OCI-LY1 (cell line): Measurements from ENCODE around the gene DIP2C.

Experiments used
- H2AFZ ChIP-seq: fragments of 200-600 bp; sonication (generic), shearing (Covaris generic); 2 replicates; pipeline ENCODE4 v1.6.0; 2014; ENCODE audit warnings: antibody characterized with exemption, mild to moderate bottlenecking, low read length
- H3F3A ChIP-seq: fragments of 200-600 bp; sonication (generic), shearing (Covaris generic); 2 replicates; pipeline ENCODE4 v1.6.0; 2014; ENCODE audit warnings: mild to moderate bottlenecking, antibody characterized with exemption, low read length, moderate library complexity; ENCODE audit not compliant: insufficient read depth
- H3K27ac ChIP-seq: fragments of 200-600 bp; sonication (generic); 2 replicates; pipeline ENCODE4 v1.5.1; 2014; ENCODE audit warnings: low read length, mixed run types, mild to moderate bottlenecking, low read depth; ENCODE audit not compliant: poor library complexity, severe bottlenecking
- H3K27me3 ChIP-seq: fragments of 200-600 bp; sonication (generic); 2 replicates; pipeline ENCODE4 v1.6.0; 2014; ENCODE audit warnings: antibody characterized with exemption, mild to moderate bottlenecking, low read length, moderate library complexity; ENCODE audit not compliant: insufficient read depth
- H3K36me3 ChIP-seq: fragments of 200-600 bp; sonication (generic); 2 replicates; pipeline ENCODE4 v1.6.1; 2014; ENCODE audit warnings: mild to moderate bottlenecking, antibody characterized with exemption, low read length, moderate library complexity, mixed read lengths; ENCODE audit not compliant: insufficient read depth
- H3K4me1 ChIP-seq: fragments of 200-600 bp; sonication (generic); 2 replicates; pipeline ENCODE4 v1.5.1; 2014; ENCODE audit warnings: mild to moderate bottlenecking, low read length, moderate library complexity; ENCODE audit not compliant: insufficient read depth, severe bottlenecking
- H3K4me2 ChIP-seq: fragments of 200-600 bp; sonication (generic), shearing (Covaris generic); 2 replicates; pipeline ENCODE4 v1.6.1; 2014; ENCODE audit warnings: low read length
- H3K4me3 ChIP-seq: fragments of 200-600 bp; sonication (generic); 2 replicates; pipeline ENCODE4 v1.5.1; 2014; ENCODE audit warnings: low read length, low read depth, mild to moderate bottlenecking, mixed read lengths; ENCODE audit not compliant: poor library complexity, severe bottlenecking
- H3K79me2 ChIP-seq: fragments of 200-600 bp; shearing (Covaris generic); 2 replicates; pipeline ENCODE4 v1.6.1; 2016; ENCODE audit warnings: mixed run types, low read length, mixed read lengths; ENCODE audit not compliant: insufficient read depth
- H3K9ac ChIP-seq: fragments of 200-600 bp; sonication (generic), shearing (Covaris generic); 2 replicates; pipeline ENCODE4 v1.6.1; 2014; ENCODE audit warnings: mild to moderate bottlenecking, low read length, mixed read lengths
- H3K9me2 ChIP-seq: fragments of 200-600 bp; sonication (generic), shearing (Covaris generic); 2 replicates; pipeline ENCODE4 v1.6.1; 2014; ENCODE audit warnings: low read depth, mild to moderate bottlenecking, low read length, mixed read lengths
- H3K9me3 ChIP-seq: fragments of 200-600 bp; shearing (Covaris generic); 2 replicates; pipeline ENCODE4 v1.6.1; 2014; ENCODE audit warnings: low read length, mixed read lengths
- H4K20me1 ChIP-seq: fragments of 200-600 bp; sonication (generic), shearing (Covaris generic); 2 replicates; pipeline ENCODE4 v1.6.0; 2016; ENCODE audit warnings: mild to moderate bottlenecking, low read length; ENCODE audit not compliant: insufficient read depth
- CTCF ChIP-seq: fragments of 200-600 bp; sonication (generic), shearing (Covaris generic); IDR thresholded peaks from 2 replicates; pipeline ENCODE4 v1.5.1; 2017; ENCODE audit warnings: mild to moderate bottlenecking, antibody characterized with exemption, low read length, moderate library complexity, mixed read lengths
- EZH2 ChIP-seq: fragments of 200-600 bp; sonication (generic), shearing (Covaris generic); IDR thresholded peaks from 2 replicates; pipeline ENCODE4 v1.8.0; 2017; ENCODE audit warnings: borderline replicate concordance, mixed run types, mild to moderate bottlenecking, antibody characterized with exemption, low read length, moderate library complexity, mixed read lengths

DIP2C gene

GRCh38 chr10:723973-724372 lies 34.5 kb upstream of the DIP2C start:
- Histone ChIP-seq H3K27me3 (peaks cover 3% of the 10 kb centered on the region; the same call in 1 of the 2 replicates), H3K4me2 (no peak overlapping the region), H3K9me2 (no peaks in the 10 kb centered on the region), H4K20me1 (no peaks in the 10 kb centered on the region), H3K79me2 (no peaks in the 10 kb centered on the region), H3F3A (no peaks in the 10 kb centered on the region), H3K36me3 (no peaks in the 10 kb centered on the region), H2AFZ (no peak overlapping the region), H3K9ac (no peak overlapping the region), H3K9me3 (no peaks in the 10 kb centered on the region), H3K4me1 (no peaks in the 10 kb centered on the region), H3K4me3 (no peak overlapping the region), H3K27ac (no peak overlapping the region)
- TF ChIP-seq EZH2 (no peak), CTCF (no peak)

- no peaks in the 10 kb centered on the region for H3K36me3 ChIP-seq
- H4K20me1 ChIP-seq: no peaks in the 10 kb centered on the region
- H3F3A ChIP-seq: no peaks in the 10 kb centered on the region
- no peak overlapping the region for H3K9ac ChIP-seq
- H3K27me3 ChIP-seq: peaks cover 3% of the 10 kb centered on the region; the same call in 1 of the 2 replicates
- H3K79me2 ChIP-seq: no peaks in the 10 kb centered on the region
- no peak overlapping the region for H3K4me3 ChIP-seq
- H2AFZ ChIP-seq: no peak overlapping the region
- H3K4me2 ChIP-seq: no peak overlapping the region
- H3K9me3 ChIP-seq: no peaks in the 10 kb centered on the region
- no peaks in the 10 kb centered on the region for H3K9me2 ChIP-seq
- no peak overlapping the region for H3K27ac ChIP-seq
- H3K4me1 ChIP-seq: no peaks in the 10 kb centered on the region
- TF ChIP-seq CTCF: no peak
Observed at GRCh38 chr10:722281-723060, 33.0 kb upstream of the DIP2C start.

GRCh38 chr10:718143-718700 lies 28.8 kb upstream of the DIP2C start:
- Histone ChIP-seq H3K79me2 (no peaks in the 10 kb centered on the region), H3K9me2 (no peaks in the 10 kb centered on the region), H3K27me3 (peaks cover 11% of the 10 kb centered on the region; the same call in 1 of the 2 replicates), H3K4me2 (no peak overlapping the region), H3K9me3 (peaks cover 14% of the 10 kb centered on the region), H3K36me3 (no peaks in the 10 kb centered on the region; the same call in 1 of the 2 replicates), H2AFZ (no peak overlapping the region), H4K20me1 (no peaks in the 10 kb centered on the region), H3K4me3 (no peak overlapping the region), H3K9ac (no peak overlapping the region), H3K4me1 (no peaks in the 10 kb centered on the region), H3F3A (no peaks in the 10 kb centered on the region), H3K27ac (no peak overlapping the region)
- TF ChIP-seq CTCF: no peak
- no peak for TF ChIP-seq EZH2
